Measurements from ENCODE around the gene COX19.

GRCh38 chr7:1007901-1008300, 32.6 kb upstream of the COX19 start:
- no peak for TF ChIP-seq POLR2A (IDR thresholded peaks at IDR 0.05)
- TF ChIP-seq, protein P1, sequence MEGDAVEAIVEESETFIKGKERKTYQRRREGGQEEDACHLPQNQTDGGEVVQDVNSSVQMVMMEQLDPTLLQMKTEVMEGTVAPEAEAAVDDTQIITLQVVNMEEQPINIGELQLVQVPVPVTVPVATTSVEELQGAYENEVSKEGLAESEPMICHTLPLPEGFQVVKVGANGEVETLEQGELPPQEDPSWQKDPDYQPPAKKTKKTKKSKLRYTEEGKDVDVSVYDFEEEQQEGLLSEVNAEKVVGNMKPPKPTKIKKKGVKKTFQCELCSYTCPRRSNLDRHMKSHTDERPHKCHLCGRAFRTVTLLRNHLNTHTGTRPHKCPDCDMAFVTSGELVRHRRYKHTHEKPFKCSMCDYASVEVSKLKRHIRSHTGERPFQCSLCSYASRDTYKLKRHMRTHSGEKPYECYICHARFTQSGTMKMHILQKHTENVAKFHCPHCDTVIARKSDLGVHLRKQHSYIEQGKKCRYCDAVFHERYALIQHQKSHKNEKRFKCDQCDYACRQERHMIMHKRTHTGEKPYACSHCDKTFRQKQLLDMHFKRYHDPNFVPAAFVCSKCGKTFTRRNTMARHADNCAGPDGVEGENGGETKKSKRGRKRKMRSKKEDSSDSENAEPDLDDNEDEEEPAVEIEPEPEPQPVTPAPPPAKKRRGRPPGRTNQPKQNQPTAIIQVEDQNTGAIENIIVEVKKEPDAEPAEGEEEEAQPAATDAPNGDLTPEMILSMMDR (IDR thresholded peaks at IDR 0.05 in 4 of 5, conservative IDR thresholded peaks at IDR 0.05 in 1 of 5): no peak

All from gastrocnemius medialis (tissue), 4 donors.